ENCODE measurements around the gene RFX4.

- no peak for TF ChIP-seq POLR2A (IDR thresholded peaks at IDR 0.05)
- TF ChIP-seq, protein P1, sequence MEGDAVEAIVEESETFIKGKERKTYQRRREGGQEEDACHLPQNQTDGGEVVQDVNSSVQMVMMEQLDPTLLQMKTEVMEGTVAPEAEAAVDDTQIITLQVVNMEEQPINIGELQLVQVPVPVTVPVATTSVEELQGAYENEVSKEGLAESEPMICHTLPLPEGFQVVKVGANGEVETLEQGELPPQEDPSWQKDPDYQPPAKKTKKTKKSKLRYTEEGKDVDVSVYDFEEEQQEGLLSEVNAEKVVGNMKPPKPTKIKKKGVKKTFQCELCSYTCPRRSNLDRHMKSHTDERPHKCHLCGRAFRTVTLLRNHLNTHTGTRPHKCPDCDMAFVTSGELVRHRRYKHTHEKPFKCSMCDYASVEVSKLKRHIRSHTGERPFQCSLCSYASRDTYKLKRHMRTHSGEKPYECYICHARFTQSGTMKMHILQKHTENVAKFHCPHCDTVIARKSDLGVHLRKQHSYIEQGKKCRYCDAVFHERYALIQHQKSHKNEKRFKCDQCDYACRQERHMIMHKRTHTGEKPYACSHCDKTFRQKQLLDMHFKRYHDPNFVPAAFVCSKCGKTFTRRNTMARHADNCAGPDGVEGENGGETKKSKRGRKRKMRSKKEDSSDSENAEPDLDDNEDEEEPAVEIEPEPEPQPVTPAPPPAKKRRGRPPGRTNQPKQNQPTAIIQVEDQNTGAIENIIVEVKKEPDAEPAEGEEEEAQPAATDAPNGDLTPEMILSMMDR (IDR thresholded peaks at IDR 0.05), result no peak
These were observed 11.6 kb downstream of the RFX4 start for GRCh38 chr12:106594447-106594846.

All from esophagus squamous epithelium (tissue), 4 donors.